Thyroid gland (tissue), 4 donors: Measurements from ENCODE around the gene USP34. TPM values are rescaled to one million over a fixed set of nuclear protein-coding genes. Genes with fewer than 3 reads are reported as not detected.

Experiments used
- DNase-seq, 2 donors: peaks; one replicate each; pipeline ENCODE4 v3.0.0-alpha.2; 2019
- H3K27ac ChIP-seq, 3 donors: fragments of 200-600 bp; sonication (generic); 1 replicate in 2 of 3; 2 replicates in 1 of 3; pipeline ENCODE4 v1.5.1; 2016 to 2019; ENCODE audit warnings: mild to moderate bottlenecking in 1 of 3, moderate library complexity in 1 of 3
- H3K27me3 ChIP-seq: fragments of 200-600 bp; sonication (generic); one replicate; pipeline ENCODE4 v1.5.1; 2019
- H3K36me3 ChIP-seq, 2 donors: fragments of 200-600 bp; sonication (generic); one replicate each; pipeline ENCODE4 v1.5.1; 2016 to 2019
- H3K4me1 ChIP-seq, 2 donors: fragments of 200-600 bp; sonication (generic); one replicate each; pipeline ENCODE4 v1.5.1; 2017 to 2019
- H3K4me3 ChIP-seq, 3 donors: fragments of 200-600 bp; sonication (generic); replicated peaks in 1 of 3; 1 replicate in 2 of 3; 2 replicates in 1 of 3; pipeline ENCODE4 v1.5.1; 2016; ENCODE audit warnings: mild to moderate bottlenecking in 1 of 3
- H3K9me3 ChIP-seq: fragments of 200-600 bp; sonication (generic); one replicate; pipeline ENCODE4 v1.5.1; 2017
- CTCF ChIP-seq, 6 experiments: fragments of 200-600 bp in 3 of 6; fragments of 450-650 bp in 3 of 6; sonication (generic) in 3 of 6; IDR thresholded peaks; one replicate each; pipeline ENCODE4 v1.5.1; 2016 to 2019; ENCODE audit warnings: antibody characterized with exemption in 6 of 6, mild to moderate bottlenecking in 2 of 6, inconsistent platforms in 1 of 6, moderate library complexity in 1 of 6
- POLR2A ChIP-seq, 2 donors: fragments of 450-650 bp; IDR thresholded peaks; one replicate each; pipeline ENCODE4 v1.6.1; 2017; ENCODE audit warnings: antibody characterized with exemption in 2 of 2, mild to moderate bottlenecking in 2 of 2, moderate library complexity in 1 of 2
- WGBS, 2 donors: methylation state at CpG; one replicate each; pipeline ENCODE4 v1.1.5; 2017; 5-methylcytosine and 5-hydroxymethylcytosine counted together
- intact Hi-C: fragments of 100-400 bp; cut with DNase I; formaldehyde crosslinking; loops from one replicate; pipeline ENCODE4 v1.15.1; 2023
- total RNA-seq, 4 donors: library from RNA; depleted of rRNA; stranded (reverse); fragments of >200 nt; gene quantifications; one replicate each; pipeline ENCODE4 v1.2.3, GENCODE V29; 2016

Gene USP34
- total RNA-seq, 4 donors from 2014 or later = 171 to 271 (median 231) TPM

GRCh38 chr2:61357681-61358080 is 113.2 kb downstream of the USP34 start:
- Histone ChIP-seq H3K4me3 (no peak overlapping the region), H3K4me1 (peaks cover 17 to 18% of the 10 kb centered on the region in 2 donors), H3K27ac (peak overlapping the region in 1 of 3 donors; percentile 37), H3K36me3 (no peaks in the 10 kb centered on the region), H3K27me3 (no peaks in the 10 kb centered on the region), H3K9me3 (no peaks in the 10 kb centered on the region)
- WGBS, 2 donors = 88 to 93% methylated on average over 6 of the region's 6 CpGs
- intact Hi-C loops = no loop called here
- no peak for DNase-seq
- no peak for TF ChIP-seq POLR2A (IDR thresholded peaks at IDR 0.05)

- Histone ChIP-seq H3K4me1 (peaks cover 17 to 18% of the 10 kb centered on the region in 2 donors), H3K27ac (peak overlapping the region; percentile 2 to 42 (median 37)), H3K9me3 (no peaks in the 10 kb centered on the region), H3K36me3 (no peaks in the 10 kb centered on the region), H3K4me3 (no peak overlapping the region), H3K27me3 (no peaks in the 10 kb centered on the region)
- 82 to 85% methylated on average over 1 of the region's 1 CpG for WGBS, 2 donors
- TF ChIP-seq POLR2A (IDR thresholded peaks at IDR 0.05) (no peak), CTCF (IDR thresholded peaks at IDR 0.05) (no peak)
- DNase-seq = no peak
- intact Hi-C loops = no loop called here
Measured at GRCh38 chr2:61356958-61357350, 113.9 kb downstream of the USP34 start.

- H3K4me3 ChIP-seq = no peak overlapping the region
- no peaks in the 10 kb centered on the region for H3K27me3 ChIP-seq
- no peaks in the 10 kb centered on the region for H3K36me3 ChIP-seq
- intact Hi-C loops = no loop called here
- H3K4me1 ChIP-seq = peaks cover 17 to 18% of the 10 kb centered on the region in 2 donors
- no peaks in the 10 kb centered on the region for H3K9me3 ChIP-seq
- peak; percentile 52 to 64 for DNase-seq
- H3K27ac ChIP-seq = peak overlapping the region; percentile 2 to 42 (median 37)
- TF ChIP-seq POLR2A (IDR thresholded peaks at IDR 0.05) (no peak), CTCF (IDR thresholded peaks at IDR 0.05) (no peak)
- WGBS, 2 donors = 42% methylated on average over 4 of the region's 4 CpGs
Measured at GRCh38 chr2:61356261-61356957, 114.5 kb downstream of the USP34 start.

GRCh38 chr2:61354543-61355197 is 116.2 kb downstream of the USP34 start:
- intact Hi-C loops = no loop called here
- TF ChIP-seq POLR2A (IDR thresholded peaks at IDR 0.05) = no peak
- TF ChIP-seq CTCF (IDR thresholded peaks at IDR 0.05) = no peak
- Histone ChIP-seq H3K36me3 (no peaks in the 10 kb centered on the region), H3K4me1 (peaks cover 17 to 18% of the 10 kb centered on the region in 2 donors), H3K4me3 (no peak overlapping the region), H3K9me3 (no peaks in the 10 kb centered on the region), H3K27me3 (no peaks in the 10 kb centered on the region), H3K27ac (no peak overlapping the region)
- DNase-seq = no peak
- 93 to 95% methylated on average over 4 of the region's 4 CpGs for WGBS, 2 donors

GRCh38 chr2:61353909-61354308 is 117.0 kb downstream of the USP34 start:
- Histone ChIP-seq H3K27me3 (no peaks in the 10 kb centered on the region), H3K9me3 (no peaks in the 10 kb centered on the region), H3K36me3 (no peaks in the 10 kb centered on the region), H3K4me1 (peaks cover 17 to 18% of the 10 kb centered on the region in 2 donors), H3K4me3 (no peak overlapping the region), H3K27ac (no peak overlapping the region)
- no peak for TF ChIP-seq POLR2A (IDR thresholded peaks at IDR 0.05)
- no peak for TF ChIP-seq CTCF (IDR thresholded peaks at IDR 0.05)
- no peak for DNase-seq
- WGBS, 2 donors = 96 to 98% methylated on average over 6 of the region's 6 CpGs
- intact Hi-C loops = no loop called here
